ENCODE results near the gene DCST2. TPM values are rescaled to one million over a fixed set of nuclear protein-coding genes. Genes with fewer than 3 reads are reported as not detected.
A peak's percentile ranks its signal among the peaks of the same experiment; 100 is the strongest.

Gene DCST2
- total and polyA plus RNA-seq, 9 of the 15 experiments (the other 6 are each of a cell fraction or from before 2014, with no cell fraction given), result 0.09 to 0.49 (median 0.11) TPM; not detected in 3

GRCh38 chr1:155001675-155002463 lies 31.7 kb downstream of the DCST2 start (continued):
- peak; percentile 56 for TF ChIP-seq PRDM10 (IDR thresholded peaks at IDR 0.05; ENCODE audit: partially characterized antibody)
- peak; percentile 89 for TF ChIP-seq BCOR (IDR thresholded peaks at IDR 0.05)
- TF ChIP-seq CREB1 (IDR thresholded peaks at IDR 0.05), result no peak
- TF ChIP-seq CREB1 (CRISPR knock-in tag; IDR thresholded peaks at IDR 0.05), result peak; percentile 80; the same call in 1 of the 2 replicates
- TF ChIP-seq RBM22 (IDR thresholded peaks at IDR 0.05; ENCODE audit: low read depth, low read length, poor library complexity, severe bottlenecking), result no peak
- TF ChIP-seq ZNF586 (CRISPR knock-in tag; conservative IDR thresholded peaks at IDR 0.05), result no peak; the same call in 1 of the 2 replicates
- TF ChIP-seq RFX1 (IDR thresholded peaks at IDR 0.05), result no peak
- TF ChIP-seq PKNOX1 (IDR thresholded peaks at IDR 0.05), result peak; percentile 99
- TF ChIP-seq MAZ (CRISPR knock-in tag; conservative IDR thresholded peaks at IDR 0.05 in 1 of 2, IDR thresholded peaks at IDR 0.05 in 1 of 2), result peak; percentile 81 to 93
- TF ChIP-seq SIX5 (IDR thresholded peaks at IDR 0.05; ENCODE audit: borderline replicate concordance in 1 of 2, insufficient read depth in 1 of 2, low read depth in 1 of 2, low read length in 2 of 2), result no peak
- no peak for TF ChIP-seq RBM14 (IDR thresholded peaks at IDR 0.05; ENCODE audit: borderline replicate concordance, insufficient read depth, low read depth, low read length)
- no peak for TF ChIP-seq ZNF239 (CRISPR knock-in tag; IDR thresholded peaks at IDR 0.05)
- TF ChIP-seq OTX1 (CRISPR knock-in tag; IDR thresholded peaks at IDR 0.05), result peak; percentile 96
- no peak for TF ChIP-seq CCAR2 (IDR thresholded peaks at IDR 0.05; ENCODE audit: low read depth, low read length)
- no peak for TF ChIP-seq HNRNPUL1 (IDR thresholded peaks at IDR 0.05; ENCODE audit: low read length)
- TF ChIP-seq SAP30 (IDR thresholded peaks at IDR 0.05; ENCODE audit: borderline replicate concordance, insufficient read depth, low read depth, low read length, poor library complexity, severe bottlenecking), result peak; percentile 31
- peak; percentile 84 for TF ChIP-seq FOS (IDR thresholded peaks at IDR 0.05; ENCODE audit: extremely low read depth, insufficient read length)
- no peak for TF ChIP-seq CBX3 (IDR thresholded peaks at IDR 0.05; ENCODE audit: borderline replicate concordance in 1 of 2, low read length in 2 of 2)
- TF ChIP-seq NR3C1 (CRISPR knock-in tag; IDR thresholded peaks at IDR 0.05), result no peak
- peak; percentile 99 for TF ChIP-seq GATAD2B (IDR thresholded peaks at IDR 0.05; ENCODE audit: borderline replicate concordance)
- TF ChIP-seq BRD4 (IDR thresholded peaks at IDR 0.05), result peak; percentile 97
- TF ChIP-seq NR2C2 (CRISPR knock-in tag; IDR thresholded peaks at IDR 0.05), result no peak
- TF ChIP-seq NR2C2 (tag; IDR thresholded peaks at IDR 0.05), result peak; percentile 26; the same call in 1 of the 2 replicates
- no peak; the same call in 1 of the 2 replicates for TF ChIP-seq CC2D1A (IDR thresholded peaks at IDR 0.05)
- no peak for TF ChIP-seq GATA2 (CRISPR knock-in tag; IDR thresholded peaks at IDR 0.05)
- no peak for TF ChIP-seq RB1 (IDR thresholded peaks at IDR 0.05; ENCODE audit: low read depth)

All from K562 (cell line).